SK-N-MC (cell line): ENCODE results near the gene TACR1.

Experiments used
- DNase-seq: peaks from one replicate; pipeline ENCODE4 v3.0.0-alpha.2; 2011; ENCODE audit warnings: low read depth, low spot score
- H3K27ac ChIP-seq: fragments of 200-600 bp; sonication (generic); 2 replicates; pipeline ENCODE4 v1.5.1; 2016; ENCODE audit warnings: mixed run types
- H3K36me3 ChIP-seq: fragments of 200-600 bp; sonication (generic); 2 replicates; pipeline ENCODE4 v1.6.1; 2017; ENCODE audit warnings: antibody characterized with exemption, low read length, mixed read lengths; ENCODE audit not compliant: insufficient read depth
- H3K4me3 ChIP-seq: fragments of 200-600 bp; sonication (generic); 2 replicates; pipeline ENCODE4 v1.5.1; 2016
- H3K9ac ChIP-seq: fragments of 200-600 bp; sonication (generic); 2 replicates; pipeline ENCODE4 v1.8.0; 2017; ENCODE audit warnings: mixed run types, mixed read lengths; ENCODE audit not compliant: insufficient read length
- H3K9me3 ChIP-seq: fragments of 200-600 bp; sonication (generic); 2 replicates; pipeline ENCODE4 v1.6.1; 2017; ENCODE audit warnings: low read depth, mild to moderate bottlenecking, antibody characterized with exemption, low read length, moderate library complexity, mixed read lengths
- EZH2 ChIP-seq: fragments of 200-600 bp; sonication (generic); IDR thresholded peaks from one replicate; pipeline ENCODE4 v1.6.1; 2017; ENCODE audit warnings: antibody characterized with exemption
- FOXP2 ChIP-seq: optimal IDR thresholded peaks from 2 replicates; pipeline ENCODE3; 2011; ENCODE audit warnings: mild to moderate bottlenecking, moderate library complexity; ENCODE audit not compliant: insufficient read depth; ENCODE audit errors: extremely low read length, control extremely low read depth
- POLR2AphosphoS5 ChIP-seq: IDR thresholded peaks from 2 replicates; pipeline ENCODE4 v1.6.1; 2012; ENCODE audit warnings: mild to moderate bottlenecking, low read depth, low read length, borderline replicate concordance

The TACR1 gene

DNA sequence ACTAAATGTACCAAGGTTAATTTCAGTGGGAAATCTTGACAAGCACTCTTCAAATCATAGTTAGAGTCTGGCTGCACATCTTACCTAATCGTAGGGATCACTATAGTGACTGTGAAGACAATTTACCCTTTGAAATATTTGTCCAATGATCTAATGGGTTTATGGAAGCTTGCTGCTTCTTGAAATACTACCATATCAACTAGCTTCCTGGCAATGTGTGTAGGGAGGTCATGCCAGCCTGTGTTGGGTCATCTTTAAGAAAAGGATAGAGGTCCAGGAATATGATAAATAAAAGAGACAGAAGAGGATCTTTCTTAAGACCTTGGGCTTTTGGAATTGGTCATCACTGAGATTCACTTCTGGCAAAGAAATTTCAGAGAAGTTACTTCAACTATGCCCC, 156.5 kb downstream of the TACR1 start:
- H3K9ac ChIP-seq = no peak overlapping the region
- H3K27ac ChIP-seq = no peak overlapping the region
- no peaks in the 10 kb centered on the region for H3K9me3 ChIP-seq
- DNase-seq = no peak
- H3K36me3 ChIP-seq = no peaks in the 10 kb centered on the region
- no peak overlapping the region for H3K4me3 ChIP-seq
- TF ChIP-seq POLR2AphosphoS5 = no peak
- no peak for TF ChIP-seq EZH2
- no peak for TF ChIP-seq FOXP2

DNA sequence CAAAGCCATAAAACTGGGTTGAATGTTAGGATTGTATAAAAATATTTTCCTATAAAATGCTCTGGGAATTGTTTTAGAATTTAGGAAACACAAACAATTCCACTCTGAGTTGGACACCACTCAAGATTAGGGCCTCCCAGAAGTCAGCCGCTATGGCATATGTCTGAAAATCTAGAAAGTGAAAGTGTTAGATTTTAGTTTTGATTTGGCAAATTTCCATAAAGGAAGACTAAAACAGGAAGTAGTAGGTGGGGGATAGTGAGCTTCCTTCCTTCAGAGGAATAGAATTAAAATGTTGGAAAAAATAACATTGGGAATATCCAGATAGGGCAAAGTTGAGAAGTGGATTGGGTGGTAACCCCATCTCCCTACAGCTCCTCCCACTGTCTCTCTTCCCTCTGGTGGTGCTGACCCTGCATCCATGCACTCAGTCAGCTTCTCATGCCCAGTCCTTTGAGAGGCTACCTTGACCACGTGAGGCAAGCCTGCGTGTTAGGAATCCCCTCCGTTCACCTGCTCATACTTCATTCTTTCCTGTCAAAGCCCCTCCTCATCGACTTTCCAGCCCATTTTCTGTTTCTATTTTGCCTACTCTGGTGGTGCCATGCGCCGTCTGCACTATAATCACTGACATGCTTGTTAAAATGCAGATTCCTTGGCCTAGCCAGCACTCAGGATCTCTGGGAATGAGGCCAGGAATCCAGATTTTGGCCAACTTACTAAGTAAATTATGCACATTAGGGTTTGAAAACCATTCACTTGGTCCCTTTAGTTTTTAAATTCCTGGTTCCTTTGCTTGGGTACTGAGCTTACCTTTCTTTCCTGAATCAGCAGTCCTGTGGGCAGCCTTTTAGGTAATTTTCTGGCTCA, 157.4 kb downstream of the TACR1 start:
- DNase-seq = no peak
- Histone ChIP-seq H3K4me3 (no peak overlapping the region), H3K9ac (no peak overlapping the region), H3K36me3 (no peaks in the 10 kb centered on the region), H3K9me3 (no peaks in the 10 kb centered on the region), H3K27ac (peak overlapping the region; percentile 27)
- TF ChIP-seq POLR2AphosphoS5 = no peak
- TF ChIP-seq EZH2 = no peak
- no peak for TF ChIP-seq FOXP2

DNA sequence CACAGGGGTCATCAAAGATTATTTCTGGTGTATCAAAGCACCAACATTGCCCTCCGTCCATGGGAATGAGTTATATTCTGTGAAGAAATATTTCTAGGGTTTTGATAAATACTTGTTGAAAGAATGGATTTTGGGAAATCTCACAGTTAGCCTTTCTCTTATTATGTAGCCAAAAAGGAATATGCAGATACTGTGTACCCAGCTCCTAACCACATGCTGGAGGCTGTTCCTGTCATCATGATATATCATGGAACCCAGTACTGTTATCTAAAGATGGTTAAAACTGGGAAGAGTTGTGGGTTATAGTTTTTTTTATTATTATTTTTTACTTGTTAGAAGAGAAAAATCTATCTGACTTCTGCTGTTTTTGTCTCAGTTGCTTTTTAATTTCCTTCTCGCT, 158.1 kb downstream of the TACR1 start:
- H3K9ac ChIP-seq = no peak overlapping the region
- H3K4me3 ChIP-seq = no peak overlapping the region
- peak overlapping the region; percentile 27; the same call in 1 of the 2 replicates for H3K27ac ChIP-seq
- H3K9me3 ChIP-seq = no peaks in the 10 kb centered on the region
- no peaks in the 10 kb centered on the region for H3K36me3 ChIP-seq
- DNase-seq = no peak
- TF ChIP-seq FOXP2 (no peak), EZH2 (no peak), POLR2AphosphoS5 (no peak)

DNA sequence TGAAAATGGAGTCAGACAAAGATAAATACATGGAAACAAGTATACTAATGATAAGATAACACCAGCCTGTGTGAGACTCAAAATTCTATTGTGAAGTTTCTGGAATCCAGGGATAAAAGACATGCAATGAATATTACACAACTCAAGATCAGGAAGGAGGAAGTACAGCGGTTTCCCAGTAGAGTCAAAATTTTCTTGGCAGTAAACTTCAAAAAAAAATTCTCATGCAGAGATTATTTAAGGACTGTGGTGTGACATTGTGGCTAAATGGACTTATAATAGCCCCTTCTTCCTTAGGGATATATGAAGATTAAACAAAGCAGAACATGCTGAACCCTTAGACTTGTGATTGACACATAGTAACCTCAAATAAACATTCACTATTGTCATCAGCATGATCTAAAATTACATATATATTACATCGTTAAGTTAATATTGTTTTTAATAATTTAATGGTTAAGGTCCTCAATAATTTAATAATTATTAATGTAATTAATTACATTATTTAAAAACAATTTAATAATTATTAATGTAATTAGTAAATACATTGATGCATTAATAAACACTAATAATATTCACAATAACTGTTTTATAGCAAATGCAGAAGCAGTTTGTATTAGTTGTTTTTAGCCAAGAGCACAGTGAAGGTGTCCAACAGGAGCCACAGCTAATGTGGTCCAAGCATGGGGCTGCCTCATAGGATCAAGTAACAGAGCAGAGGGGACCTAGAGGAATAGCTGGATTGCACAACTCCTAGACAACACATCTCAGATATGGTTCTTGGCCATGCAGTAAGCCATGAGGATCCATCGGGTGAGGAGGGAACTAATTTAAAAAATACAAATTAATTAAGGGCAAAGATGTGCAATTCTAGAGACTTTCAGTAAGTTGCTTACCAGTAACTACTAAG, 163.6 kb downstream of the TACR1 start:
- DNase-seq = no peak
- Histone ChIP-seq H3K36me3 (no peaks in the 10 kb centered on the region), H3K9me3 (no peaks in the 10 kb centered on the region), H3K27ac (no peak overlapping the region), H3K4me3 (no peak overlapping the region), H3K9ac (no peak overlapping the region)
- no peak for TF ChIP-seq EZH2
- TF ChIP-seq POLR2AphosphoS5 = no peak
- no peak for TF ChIP-seq FOXP2

DNA sequence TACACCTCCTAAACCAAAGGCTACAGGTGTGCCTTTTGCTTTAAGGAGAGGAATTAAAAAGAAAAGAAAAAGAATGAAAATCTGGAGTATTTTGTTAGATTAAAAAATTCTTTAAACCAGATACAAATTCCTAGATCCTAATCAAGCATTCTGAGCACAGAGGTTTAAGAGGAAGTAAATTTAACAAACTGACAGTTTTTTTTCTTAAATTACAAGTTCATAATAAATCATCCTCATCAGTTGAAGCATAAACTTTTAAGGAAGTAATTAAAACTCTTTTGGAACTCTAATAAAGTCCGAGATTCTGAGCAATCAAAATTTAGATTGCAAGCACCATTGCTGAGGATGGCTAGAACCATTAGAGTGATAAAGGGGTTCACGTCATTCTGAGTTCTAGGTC, 165.8 kb downstream of the TACR1 start:
- no peak overlapping the region for H3K9ac ChIP-seq
- no peak overlapping the region for H3K4me3 ChIP-seq
- no peak for TF ChIP-seq EZH2
- TF ChIP-seq FOXP2 = no peak
- TF ChIP-seq POLR2AphosphoS5 = no peak
- H3K9me3 ChIP-seq = no peaks in the 10 kb centered on the region
- H3K36me3 ChIP-seq = no peaks in the 10 kb centered on the region
- no peak overlapping the region for H3K27ac ChIP-seq
- no peak for DNase-seq

DNA sequence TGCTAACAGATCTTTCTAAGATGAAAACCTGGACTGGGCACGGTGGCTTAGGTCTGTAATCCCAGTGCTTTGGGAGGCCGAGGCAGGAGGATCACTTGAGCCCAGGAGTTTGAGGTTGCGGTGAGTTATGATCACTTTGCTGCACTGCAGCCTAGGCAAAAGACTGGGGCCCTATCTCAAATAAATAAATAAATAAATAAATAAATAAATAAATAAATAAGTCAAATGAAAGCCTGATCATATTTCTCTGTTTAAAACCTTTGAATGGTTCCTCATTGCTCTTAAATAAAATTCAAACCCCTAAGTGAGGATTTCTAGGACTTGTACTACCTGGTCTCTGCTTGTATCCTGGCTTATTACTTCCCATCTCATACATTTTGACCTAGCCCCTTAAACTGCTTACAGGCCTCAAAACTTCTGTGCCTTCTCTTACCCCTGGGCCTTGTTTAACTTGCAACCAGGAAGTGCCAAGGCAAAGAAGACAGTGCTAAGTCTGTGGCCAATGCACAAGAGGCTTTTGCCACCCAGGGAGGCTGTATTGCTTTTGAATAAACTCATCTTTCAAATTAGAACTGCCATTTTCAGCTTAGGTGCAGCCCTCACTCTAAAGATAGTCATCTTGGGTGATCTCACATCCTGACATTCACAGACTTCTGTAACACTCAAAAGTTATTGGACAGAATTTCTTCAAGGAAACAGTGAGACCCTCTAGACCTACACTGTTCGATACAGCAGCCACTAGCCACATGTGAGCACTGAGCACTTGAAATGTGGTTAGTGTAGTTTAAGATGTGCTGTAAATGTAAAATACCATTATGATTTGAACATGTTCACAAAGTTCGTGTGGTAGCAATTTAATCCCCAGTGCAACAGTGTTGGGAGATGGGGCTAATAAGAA, 167.2 kb downstream of the TACR1 start:
- H3K36me3 ChIP-seq = no peaks in the 10 kb centered on the region
- no peak overlapping the region for H3K9ac ChIP-seq
- H3K9me3 ChIP-seq = no peaks in the 10 kb centered on the region
- no peak for DNase-seq
- TF ChIP-seq FOXP2 = no peak
- TF ChIP-seq POLR2AphosphoS5 = no peak
- no peak for TF ChIP-seq EZH2
- H3K27ac ChIP-seq = no peak overlapping the region
- H3K4me3 ChIP-seq = no peak overlapping the region

DNA sequence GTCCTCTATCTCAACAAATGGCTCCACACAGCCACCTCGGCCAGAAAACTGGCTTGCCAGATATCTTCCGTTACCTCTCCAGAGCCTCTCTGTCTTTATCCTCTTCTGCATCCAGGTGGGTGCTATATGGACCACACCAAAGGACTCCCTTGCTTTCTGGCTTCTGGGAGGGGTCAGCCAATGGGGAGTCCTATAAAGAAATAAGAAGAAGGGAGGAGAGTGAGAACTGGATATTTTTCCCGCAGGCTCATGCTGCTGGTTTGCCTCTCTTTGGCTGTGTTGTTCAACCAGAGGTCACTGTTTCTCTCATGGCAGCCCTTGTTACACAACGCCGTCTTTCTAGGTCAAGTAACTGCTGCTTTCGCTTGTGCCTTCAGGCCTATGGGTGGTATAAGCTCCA, 168.1 kb downstream of the TACR1 start:
- no peak overlapping the region for H3K9ac ChIP-seq
- TF ChIP-seq FOXP2 (no peak), POLR2AphosphoS5 (no peak), EZH2 (no peak)
- H3K4me3 ChIP-seq = no peak overlapping the region
- H3K36me3 ChIP-seq = no peaks in the 10 kb centered on the region
- DNase-seq = no peak
- H3K9me3 ChIP-seq = no peaks in the 10 kb centered on the region
- no peak overlapping the region for H3K27ac ChIP-seq
